ELF-1 (cell line): ENCODE data around the gene MYD88.
A peak's percentile ranks its signal among the peaks of the same experiment; 100 is the strongest.

Experiments used
- DNase-seq: peaks from one replicate; pipeline ENCODE4 v3.0.0-alpha.2; 2016; ENCODE audit warnings: low read depth, low spot score

The MYD88 gene

DNA sequence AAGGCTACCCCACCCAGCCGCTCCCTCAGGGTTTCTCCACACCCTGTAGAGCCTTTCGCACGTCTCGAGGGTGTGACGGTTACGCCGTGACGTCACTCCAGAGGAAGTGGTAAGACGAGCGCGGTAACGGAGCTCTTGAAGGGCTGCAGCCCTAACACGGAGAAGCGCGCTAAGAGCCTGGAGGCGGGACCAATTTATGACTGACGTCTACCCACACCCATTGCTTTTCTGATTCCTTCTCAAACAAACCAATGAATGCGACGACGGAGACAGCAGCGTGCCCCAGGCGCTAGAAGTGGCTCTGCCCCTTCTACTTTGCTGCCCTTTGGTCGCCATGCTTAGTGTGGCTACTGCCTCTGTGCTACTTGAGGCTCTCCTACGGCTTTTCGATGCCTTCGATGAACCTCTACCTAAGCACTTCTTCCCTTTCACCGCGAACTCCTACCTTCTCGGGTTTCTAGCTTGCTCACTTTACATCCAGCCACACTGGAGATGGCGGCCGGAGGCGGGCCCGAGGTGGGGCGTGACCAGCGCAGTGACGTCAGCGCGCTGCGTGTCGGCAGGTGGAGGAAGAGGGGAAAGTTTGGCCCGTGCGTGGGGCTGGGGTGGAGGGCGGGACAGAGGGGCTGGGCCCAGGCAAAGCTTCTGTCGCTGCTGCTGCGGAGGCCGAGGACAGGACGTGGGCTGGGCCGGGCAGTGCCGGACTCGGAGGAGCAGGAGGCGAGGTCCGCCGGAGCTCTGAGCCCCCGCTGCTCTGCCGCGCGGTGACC is 26.7 kb downstream of the MYD88 start, which contains the start of gene OXSR1:
OXSR1 (plus strand) TSS at position 586 of the 770 bp plus-strand sequence. CDS start 340 bp downstream, outside the sequence.
- peak; percentile 100 for DNase-seq

DNA sequence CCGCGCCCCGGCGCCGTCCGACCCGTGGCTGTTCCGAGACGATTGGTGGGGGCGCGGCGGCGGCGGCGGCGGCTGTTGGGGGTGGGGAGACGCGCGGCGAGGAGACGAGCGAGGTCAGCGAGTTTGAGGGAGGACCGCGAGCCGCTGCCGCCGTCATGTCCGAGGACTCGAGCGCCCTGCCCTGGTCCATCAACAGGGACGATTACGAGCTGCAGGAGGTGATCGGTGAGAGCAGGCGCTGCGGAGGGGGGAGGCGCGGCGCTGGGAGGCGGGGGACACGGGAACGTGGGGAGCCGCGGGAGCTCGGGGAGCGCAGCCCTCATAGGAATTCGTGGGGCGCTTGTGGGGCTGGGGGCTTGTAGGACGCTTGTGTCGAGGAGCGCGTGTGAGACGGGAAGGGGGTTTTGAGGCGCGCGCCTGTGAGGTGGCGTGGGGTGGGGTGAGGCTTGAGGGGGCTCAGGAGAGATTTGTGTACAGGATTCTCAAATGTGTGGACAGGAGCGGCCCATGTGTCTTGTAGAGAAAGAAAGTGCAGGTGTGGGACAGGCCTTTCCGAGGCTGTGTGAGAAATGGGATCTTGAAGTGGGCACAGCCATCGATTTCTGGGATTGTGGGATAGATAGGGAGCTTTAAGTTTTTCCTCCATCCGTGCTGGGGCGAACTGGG is 27.4 kb downstream of the MYD88 start:
- DNase-seq = peak; percentile 37

DNA sequence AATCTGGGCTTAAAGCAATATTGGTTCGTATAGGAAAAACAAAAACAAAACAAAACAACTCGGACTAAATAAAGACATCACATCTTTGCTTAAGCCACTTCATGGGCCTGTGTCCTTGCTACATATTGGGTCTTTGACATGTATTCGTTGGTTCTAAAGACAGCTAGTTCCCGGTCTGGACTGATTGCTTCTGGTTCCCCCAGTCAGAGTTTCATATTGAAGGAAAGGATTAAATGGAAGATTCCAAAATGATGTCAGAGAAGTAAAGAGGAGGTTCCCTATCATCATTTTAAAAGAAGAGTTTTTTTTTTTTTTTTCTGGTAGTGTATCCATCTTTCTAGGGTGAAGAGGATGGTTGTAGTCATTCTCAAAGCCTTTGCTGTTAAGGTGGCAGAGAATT is 29.1 kb downstream of the MYD88 start:
- no peak for DNase-seq

DNA sequence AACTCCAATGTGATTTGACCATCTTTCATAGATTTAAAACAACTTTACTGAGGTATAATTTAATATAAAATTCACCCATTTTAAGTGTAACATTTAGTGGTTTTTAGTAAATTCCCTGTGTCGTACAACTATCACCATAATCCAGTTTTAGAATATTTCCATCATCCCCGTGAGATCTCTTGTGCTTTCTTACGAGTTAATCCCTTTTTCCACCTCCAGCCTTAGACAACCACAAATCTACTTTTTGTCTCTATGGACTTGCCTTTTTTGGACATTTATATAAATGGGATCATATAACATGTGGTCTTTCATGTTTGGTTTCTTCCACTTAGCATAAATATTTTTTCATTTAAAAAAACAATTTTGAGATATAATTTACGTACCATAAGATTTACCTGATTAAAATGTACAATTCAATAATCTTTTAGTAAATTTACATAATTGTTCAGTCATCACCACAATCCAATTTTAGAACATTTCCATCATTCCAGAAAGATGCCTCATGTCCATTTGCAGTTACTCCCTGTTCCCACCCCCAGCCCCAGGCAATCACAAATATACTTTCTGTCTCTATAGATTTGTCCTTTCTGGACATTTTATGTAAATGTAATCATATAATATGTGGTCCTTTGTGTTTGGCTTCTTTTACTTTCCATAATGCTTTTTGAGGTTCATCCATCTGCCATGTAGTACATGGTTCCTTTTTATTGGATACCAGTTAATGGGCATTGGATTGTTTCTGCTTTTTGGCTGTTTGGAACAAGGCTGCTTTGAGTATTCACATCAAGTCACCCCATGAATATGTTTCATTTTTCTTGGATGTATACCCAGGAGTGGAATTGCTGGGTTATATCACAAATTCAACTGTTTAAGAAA is 29.9 kb downstream of the MYD88 start:
- DNase-seq = no peak

DNA sequence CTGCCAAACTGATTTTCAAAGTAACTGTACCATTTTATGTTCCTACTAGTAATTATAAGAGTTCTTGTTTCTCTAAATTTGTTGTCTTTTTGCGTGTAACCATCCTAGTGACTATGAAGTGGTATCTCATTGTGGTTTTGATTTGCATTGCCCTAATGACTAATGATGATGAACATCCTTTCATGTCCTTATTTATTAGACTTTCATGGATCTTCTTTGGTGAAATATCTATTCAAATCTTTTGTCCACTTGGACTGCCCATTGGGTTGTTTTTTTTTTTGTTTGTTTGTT is 30.5 kb downstream of the MYD88 start:
- DNase-seq = no peak

DNA sequence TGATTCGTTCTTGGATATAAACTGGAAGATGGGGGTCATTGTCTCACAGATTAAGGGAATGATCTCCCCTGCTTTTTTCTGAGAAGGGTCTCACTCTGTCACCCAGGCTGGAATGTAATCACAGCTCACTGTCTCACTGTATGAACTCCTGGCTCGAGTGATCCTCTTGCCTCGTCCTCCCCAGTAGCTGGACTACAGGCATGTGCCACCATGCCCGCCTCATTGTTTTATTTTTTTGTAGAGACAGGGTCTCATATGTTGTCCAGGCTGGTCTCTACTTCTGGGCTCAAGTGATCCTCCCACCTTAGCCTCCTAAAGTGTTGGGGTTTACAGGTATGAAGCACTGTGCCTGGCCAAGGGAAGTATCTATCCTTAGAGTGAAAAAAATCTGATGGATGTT is 32.3 kb downstream of the MYD88 start:
- DNase-seq = no peak

DNA sequence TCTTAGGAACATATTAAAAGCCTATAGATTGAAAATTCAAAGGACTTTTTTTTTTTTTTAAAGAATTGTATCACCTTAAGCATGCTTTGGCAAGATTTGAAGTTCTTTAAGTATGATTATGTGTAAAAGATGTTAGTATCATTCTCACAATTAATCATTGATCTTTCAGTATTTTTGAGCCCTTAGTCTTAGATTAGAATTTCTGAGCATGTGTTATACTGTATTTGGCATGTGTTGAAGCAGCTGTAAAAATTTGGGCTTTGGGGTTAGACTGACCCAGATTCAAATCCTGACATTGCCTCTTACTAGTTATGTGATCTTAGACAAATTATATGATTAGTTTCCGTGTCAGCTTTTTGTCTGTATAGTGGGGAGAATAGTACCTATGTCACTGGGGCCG is 33.2 kb downstream of the MYD88 start:
- DNase-seq = no peak

DNA sequence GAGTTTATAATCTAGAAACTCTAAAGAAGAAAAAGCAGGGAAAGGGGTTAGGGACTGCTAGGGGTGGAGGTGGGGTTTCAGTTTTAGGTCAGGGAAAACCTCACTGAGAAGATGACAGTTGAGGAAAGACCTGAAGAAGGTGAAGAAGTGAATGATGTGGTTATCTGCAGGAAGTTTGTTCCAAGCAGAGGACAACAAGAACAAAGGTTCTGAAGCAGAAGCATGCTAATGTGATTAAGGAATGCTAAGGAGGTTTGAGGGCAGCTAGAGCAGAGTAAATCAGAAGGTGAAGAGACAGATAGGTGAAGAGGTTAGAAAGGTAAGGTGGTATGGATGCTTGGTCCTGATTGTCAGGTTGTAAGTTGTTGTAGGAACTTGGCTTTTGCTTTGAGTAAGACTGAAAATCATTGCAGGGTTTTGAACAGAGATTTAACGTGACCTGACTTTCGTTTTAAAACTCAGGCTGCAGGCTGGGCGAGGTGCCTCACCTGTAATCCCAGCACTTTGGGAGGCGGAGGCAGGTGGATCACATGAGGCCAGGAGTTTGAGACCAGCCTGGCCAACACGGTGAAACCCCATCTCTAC is 35.5 kb downstream of the MYD88 start:
- no peak for DNase-seq

DNA sequence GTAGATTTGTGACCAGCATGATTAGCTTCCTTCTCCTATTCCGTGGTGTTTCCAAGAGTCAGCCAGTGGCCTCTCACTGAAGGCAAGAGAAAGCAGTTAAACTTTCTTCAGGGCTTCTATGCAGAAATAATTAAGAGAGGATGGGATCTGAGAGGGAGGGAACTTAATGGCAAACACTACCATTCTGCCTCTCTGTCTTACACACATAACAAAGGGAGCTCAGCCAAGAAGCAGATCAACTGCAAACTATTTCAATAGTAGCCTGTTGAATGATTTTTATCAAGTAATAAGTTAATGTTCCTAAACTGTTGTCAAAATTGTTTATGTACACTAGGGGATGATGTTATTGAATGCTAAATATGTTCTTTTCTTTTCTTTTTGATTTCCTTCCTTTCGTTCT is 38.7 kb downstream of the MYD88 start:
- DNase-seq = no peak

DNA sequence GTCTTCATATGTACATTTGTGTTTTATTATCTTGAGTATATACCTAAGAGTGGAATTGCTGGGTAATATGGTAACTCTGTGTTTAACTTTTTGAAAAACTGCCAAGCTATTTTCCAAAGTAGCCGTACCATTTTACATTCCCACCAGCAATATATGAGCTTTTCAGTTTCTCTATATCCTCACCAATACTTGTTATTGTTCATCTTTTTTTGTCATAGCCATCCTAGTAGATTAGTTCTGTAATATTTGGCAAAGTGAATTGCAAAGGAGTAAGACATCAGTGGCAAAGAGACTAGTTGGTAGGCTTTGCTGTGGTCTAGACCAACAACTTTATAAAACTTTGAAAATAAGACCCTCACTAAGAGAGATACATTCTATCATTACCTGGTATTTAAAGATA is 48.3 kb downstream of the MYD88 start:
- DNase-seq = no peak

DNA sequence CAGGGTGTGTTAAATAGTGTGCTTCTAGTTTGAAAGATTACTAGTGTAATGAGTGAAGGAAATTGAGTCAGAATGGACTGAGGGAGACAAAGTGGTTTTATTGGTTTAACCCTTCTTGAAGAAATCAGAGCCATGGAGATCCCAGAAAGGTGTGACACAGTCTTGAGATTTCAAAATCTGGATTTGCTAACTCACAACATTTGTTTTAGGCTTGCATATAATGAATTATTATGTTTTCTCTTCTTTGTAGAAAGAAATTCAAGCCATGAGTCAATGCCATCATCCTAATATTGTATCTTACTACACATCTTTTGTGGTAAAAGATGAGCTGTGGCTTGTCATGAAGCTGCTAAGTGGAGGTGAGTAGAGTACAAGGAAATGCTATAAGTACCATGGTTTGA is 52.0 kb downstream of the MYD88 start:
- DNase-seq = no peak
